ENCODE results near the gene PPIA. TPM values are rescaled to one million over a fixed set of nuclear protein-coding genes. Genes with fewer than 3 reads are reported as not detected.
"Not testable (repeated sequence)": the region's sequence is repeated elsewhere in the genome, so short reads cannot be mapped to it uniquely, and the experiment has no call there.

PPIA gene
- total RNA-seq, 1 experiment from 2014 or later: 3,599 TPM

GRCh38 chr7:44799939-44800338 lies 3.5 kb downstream of the PPIA start:
- peaks cover 53% of the 10 kb centered on the region for H3K36me3 ChIP-seq (ENCODE audit: low read depth)
- intact Hi-C loops (cut with micrococcal nuclease; ENCODE audit: unreplicated experiment): loop anchor here (10.0 kb wide), 1 partner anchor 115 kb away; no protein-coding TSS in a partner anchor

GRCh38 chr7:44801890-44802289 lies 5.4 kb downstream of the PPIA start:
- Histone ChIP-seq H3K4me2 (no peak overlapping the region), H4K20me1 (ENCODE audit: insufficient read depth) (peaks cover 74% of the 10 kb centered on the region)
- POLR2A ChIA-PET (ENCODE audit: unreplicated experiment): interaction anchor here (0.5 to 0.8 kb wide), 2 partner anchors 54 to 162 kb away, joined by 3 to 9 read pairs; no protein-coding TSS in a partner anchor

More at GRCh38 chr7:44799939-44800338, 3.5 kb downstream of the PPIA start:
- Histone ChIP-seq H3F3A (ENCODE audit: insufficient read depth, low read depth) (peaks cover 90% of the 10 kb centered on the region), H3K27me3 (ENCODE audit: insufficient read depth, low read depth) (no peaks in the 10 kb centered on the region), H3K9me3 (ENCODE audit: insufficient read depth, low read depth) (no peaks in the 10 kb centered on the region), H2AFZ (no peak overlapping the region), H3K4me2 (peak overlapping the region; percentile 96), H3K4me3 (no peak overlapping the region), H3K4me1 (replicated peaks; ENCODE audit: insufficient read depth) (peaks cover 42% of the 10 kb centered on the region), H3K27ac (peak overlapping the region; percentile 28), H3K9me2 (ENCODE audit: insufficient read depth) (no peaks in the 10 kb centered on the region), H3K79me2 (ENCODE audit: low read depth) (peaks cover 64% of the 10 kb centered on the region), H4K20me1 (ENCODE audit: insufficient read depth) (peaks cover 74% of the 10 kb centered on the region)
- TF ChIP-seq, protein P1, sequence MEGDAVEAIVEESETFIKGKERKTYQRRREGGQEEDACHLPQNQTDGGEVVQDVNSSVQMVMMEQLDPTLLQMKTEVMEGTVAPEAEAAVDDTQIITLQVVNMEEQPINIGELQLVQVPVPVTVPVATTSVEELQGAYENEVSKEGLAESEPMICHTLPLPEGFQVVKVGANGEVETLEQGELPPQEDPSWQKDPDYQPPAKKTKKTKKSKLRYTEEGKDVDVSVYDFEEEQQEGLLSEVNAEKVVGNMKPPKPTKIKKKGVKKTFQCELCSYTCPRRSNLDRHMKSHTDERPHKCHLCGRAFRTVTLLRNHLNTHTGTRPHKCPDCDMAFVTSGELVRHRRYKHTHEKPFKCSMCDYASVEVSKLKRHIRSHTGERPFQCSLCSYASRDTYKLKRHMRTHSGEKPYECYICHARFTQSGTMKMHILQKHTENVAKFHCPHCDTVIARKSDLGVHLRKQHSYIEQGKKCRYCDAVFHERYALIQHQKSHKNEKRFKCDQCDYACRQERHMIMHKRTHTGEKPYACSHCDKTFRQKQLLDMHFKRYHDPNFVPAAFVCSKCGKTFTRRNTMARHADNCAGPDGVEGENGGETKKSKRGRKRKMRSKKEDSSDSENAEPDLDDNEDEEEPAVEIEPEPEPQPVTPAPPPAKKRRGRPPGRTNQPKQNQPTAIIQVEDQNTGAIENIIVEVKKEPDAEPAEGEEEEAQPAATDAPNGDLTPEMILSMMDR (conservative IDR thresholded peaks at IDR 0.05): no peak
- BruUV-seq (replicated peaks): no TSS peak
- POLR2A ChIA-PET (ENCODE audit: unreplicated experiment): no interaction called here
- CTCF ChIA-PET: no interaction called here
- DNase-seq: no peak

GRCh38 chr7:44802418-44803025 lies 6.0 kb downstream of the PPIA start:
- ChIA-PET CTCF (interaction anchor here (0.5 kb wide), 1 partner anchor 60 kb away, joined by 3 read pairs; no protein-coding TSS in a partner anchor), POLR2A (ENCODE audit: unreplicated experiment) (interaction anchor here (0.5 to 0.8 kb wide), 2 partner anchors 55 to 163 kb away, joined by 3 to 9 read pairs; no protein-coding TSS in a partner anchor)
- H3K36me3 ChIP-seq (ENCODE audit: low read depth): peaks cover 52% of the 10 kb centered on the region
- intact Hi-C loops (cut with micrococcal nuclease; ENCODE audit: unreplicated experiment): no loop called here
- DNase-seq: no peak
- peaks cover 72% of the 10 kb centered on the region for H4K20me1 ChIP-seq (ENCODE audit: insufficient read depth)
- BruUV-seq (replicated peaks): no TSS peak
- TF ChIP-seq, protein P1 (conservative IDR thresholded peaks at IDR 0.05): no peak
- no peak for TF ChIP-seq EZH2 (IDR thresholded peaks at IDR 0.05; ENCODE audit: low read depth)
- H3F3A ChIP-seq (ENCODE audit: insufficient read depth, low read depth): peaks cover 93% of the 10 kb centered on the region
- peaks cover 46% of the 10 kb centered on the region for H3K4me1 ChIP-seq (replicated peaks; ENCODE audit: insufficient read depth)
- peak overlapping the region; percentile 57 for H3K27ac ChIP-seq
- H3K9me2 ChIP-seq (ENCODE audit: insufficient read depth): no peaks in the 10 kb centered on the region
- peaks cover 42% of the 10 kb centered on the region for H3K79me2 ChIP-seq (ENCODE audit: low read depth)
- no peaks in the 10 kb centered on the region for H3K27me3 ChIP-seq (ENCODE audit: insufficient read depth, low read depth)
- H3K4me3 ChIP-seq: no peak overlapping the region
- H3K4me2 ChIP-seq: no peak overlapping the region
- H3K9me3 ChIP-seq (ENCODE audit: insufficient read depth, low read depth): no peaks in the 10 kb centered on the region
- no peak overlapping the region for H2AFZ ChIP-seq

More at GRCh38 chr7:44801890-44802289, 5.4 kb downstream of the PPIA start:
- Histone ChIP-seq H3K79me2 (ENCODE audit: low read depth) (peaks cover 48% of the 10 kb centered on the region), H3K4me1 (replicated peaks; ENCODE audit: insufficient read depth) (peaks cover 46% of the 10 kb centered on the region), H3K9me2 (ENCODE audit: insufficient read depth) (no peaks in the 10 kb centered on the region), H2AFZ (no peak overlapping the region), H3K36me3 (ENCODE audit: low read depth) (peaks cover 53% of the 10 kb centered on the region), H3K4me3 (no peak overlapping the region), H3K9me3 (ENCODE audit: insufficient read depth, low read depth) (no peaks in the 10 kb centered on the region), H3F3A (ENCODE audit: insufficient read depth, low read depth) (peaks cover 97% of the 10 kb centered on the region), H3K27ac (peak overlapping the region; percentile 57), H3K27me3 (ENCODE audit: insufficient read depth, low read depth) (no peaks in the 10 kb centered on the region)
- intact Hi-C loops (cut with micrococcal nuclease; ENCODE audit: unreplicated experiment): no loop called here
- TF ChIP-seq, protein P1 (conservative IDR thresholded peaks at IDR 0.05): no peak
- TF ChIP-seq EZH2 (IDR thresholded peaks at IDR 0.05; ENCODE audit: low read depth): no peak
- DNase-seq: peak in 1 of 2 experiments; percentile 60
- no TSS peak for BruUV-seq (replicated peaks)
- CTCF ChIA-PET: no interaction called here

DNA sequence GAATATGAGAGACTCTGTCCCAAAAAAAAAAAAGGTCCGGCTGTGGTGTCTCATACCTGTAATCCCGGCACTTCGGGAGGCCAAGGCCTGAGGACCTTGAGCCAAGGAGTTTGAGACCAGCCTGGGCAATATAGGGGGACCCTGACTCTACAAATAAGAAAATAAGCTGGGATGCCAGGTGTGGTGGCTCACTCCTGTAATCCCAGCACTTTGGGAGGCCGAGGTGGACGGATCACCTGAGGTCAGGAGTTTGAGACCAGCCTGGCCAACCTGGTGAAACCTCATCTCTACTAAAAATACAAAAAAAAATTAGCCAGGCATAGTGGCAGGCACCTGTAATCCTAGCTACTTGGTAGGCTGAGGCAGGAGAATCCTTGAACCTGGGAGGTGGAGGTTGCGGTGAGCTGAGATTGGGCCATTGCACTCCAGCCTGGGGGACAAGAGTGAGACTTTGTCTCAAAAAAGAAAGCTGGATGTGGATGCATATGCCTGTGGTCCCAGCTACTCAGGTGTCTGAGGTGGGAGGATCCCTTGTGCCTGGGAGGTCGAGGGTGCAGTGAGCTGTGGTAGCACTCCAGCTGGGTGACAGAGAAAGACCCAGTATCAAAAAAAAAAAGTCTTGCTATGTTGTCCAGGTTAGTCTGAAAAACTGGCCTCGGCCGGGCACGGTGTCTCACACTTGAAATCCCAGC lies 7.5 kb downstream of the PPIA start:
- H3K9me2 ChIP-seq (ENCODE audit: insufficient read depth); intact Hi-C loops (cut with micrococcal nuclease; ENCODE audit: unreplicated experiment); H2AFZ ChIP-seq; DNase-seq; H3K9me3 ChIP-seq (ENCODE audit: insufficient read depth, low read depth); H3K4me2 ChIP-seq; BruUV-seq (replicated peaks); H3K27me3 ChIP-seq (ENCODE audit: insufficient read depth, low read depth); H3K4me3 ChIP-seq: not testable (repeated sequence)
- Histone ChIP-seq H3K36me3 (ENCODE audit: low read depth) (peaks cover 38% of the 10 kb centered on the region), H3K79me2 (ENCODE audit: low read depth) (peaks cover 27% of the 10 kb centered on the region), H3F3A (ENCODE audit: insufficient read depth, low read depth) (peaks cover 89% of the 10 kb centered on the region), H3K27ac (peak overlapping the region; percentile 57), H3K4me1 (replicated peaks; ENCODE audit: insufficient read depth) (peaks cover 36% of the 10 kb centered on the region), H4K20me1 (ENCODE audit: insufficient read depth) (peaks cover 57% of the 10 kb centered on the region)
- CTCF ChIA-PET: interaction anchor here (0.7 kb wide), 1 partner anchor 212 kb away, joined by 4 read pairs; no protein-coding TSS in a partner anchor
- POLR2A ChIA-PET (ENCODE audit: unreplicated experiment): interaction anchor here (0.6 to 1.0 kb wide), 4 partner anchors 36 to 57 kb away, joined by 3 to 13 read pairs (median 8); partner anchors contain the start of gene H2AZ2

Data from PC-9 (cell line).